GM19025 (cell line): ENCODE results near the gene TFCP2.
A peak's percentile ranks its signal among the peaks of the same experiment; 100 is the strongest.
"Not testable (repeated sequence)": the region's sequence is repeated elsewhere in the genome, so short reads cannot be mapped to it uniquely, and the experiment has no call there.

Experiments
- ATAC-seq: cut with Tn5 transposase; IDR thresholded peaks from one replicate; pipeline ENCODE4 v1.9.1; 2021; ENCODE audit warnings: mild to moderate bottlenecking, low read depth, moderate library complexity; ENCODE audit not compliant: unreplicated experiment

The TFCP2 gene, protein sequence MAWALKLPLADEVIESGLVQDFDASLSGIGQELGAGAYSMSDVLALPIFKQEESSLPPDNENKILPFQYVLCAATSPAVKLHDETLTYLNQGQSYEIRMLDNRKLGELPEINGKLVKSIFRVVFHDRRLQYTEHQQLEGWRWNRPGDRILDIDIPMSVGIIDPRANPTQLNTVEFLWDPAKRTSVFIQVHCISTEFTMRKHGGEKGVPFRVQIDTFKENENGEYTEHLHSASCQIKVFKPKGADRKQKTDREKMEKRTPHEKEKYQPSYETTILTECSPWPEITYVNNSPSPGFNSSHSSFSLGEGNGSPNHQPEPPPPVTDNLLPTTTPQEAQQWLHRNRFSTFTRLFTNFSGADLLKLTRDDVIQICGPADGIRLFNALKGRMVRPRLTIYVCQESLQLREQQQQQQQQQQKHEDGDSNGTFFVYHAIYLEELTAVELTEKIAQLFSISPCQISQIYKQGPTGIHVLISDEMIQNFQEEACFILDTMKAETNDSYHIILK

GRCh38 chr12:51172515-51173431 lies at the start of gene TFCP2:
TSS of gene TFCP2 (minus strand) at chr12:51173135. CDS start at chr12:51172422, 713 bp downstream.
- ATAC-seq = peak; percentile 92

DNA sequence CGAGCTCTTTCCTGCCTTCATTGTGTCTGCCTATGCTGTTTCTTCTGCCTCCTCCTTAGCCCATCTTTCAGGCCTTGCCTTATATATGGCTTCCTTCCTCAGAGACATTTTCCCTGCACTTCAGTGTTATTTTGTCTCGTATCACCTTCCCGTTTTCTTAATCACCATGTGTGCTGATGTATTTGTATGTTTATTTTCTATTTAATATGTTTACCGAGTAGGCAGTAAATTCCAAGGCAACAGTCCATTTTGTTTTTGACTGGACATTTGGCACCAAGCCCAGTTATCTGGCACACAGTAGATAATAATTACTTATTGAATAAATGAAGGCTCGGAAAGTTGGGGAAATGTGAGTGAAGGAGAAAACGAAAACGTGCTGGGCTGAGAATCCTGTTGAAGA lies 49.5 kb upstream of the TFCP2 start:
- no peak for ATAC-seq

- not testable (repeated sequence) for ATAC-seq
Measured at GRCh38 chr12:51219857-51220256, 46.9 kb upstream of the TFCP2 start.

- ATAC-seq = no peak
Measured at GRCh38 chr12:51219322-51219721, 46.4 kb upstream of the TFCP2 start.

GRCh38 chr12:51218607-51219161 lies 45.7 kb upstream of the TFCP2 start:
- ATAC-seq = no peak

- ATAC-seq = peak; percentile 54
Measured at GRCh38 chr12:51217968-51218606, 45.2 kb upstream of the TFCP2 start, which contains the start of gene POU6F1. TSS of gene POU6F1 (minus strand) at chr12:51218062. CDS start at chr12:51206836, 11,226 bp downstream.

DNA sequence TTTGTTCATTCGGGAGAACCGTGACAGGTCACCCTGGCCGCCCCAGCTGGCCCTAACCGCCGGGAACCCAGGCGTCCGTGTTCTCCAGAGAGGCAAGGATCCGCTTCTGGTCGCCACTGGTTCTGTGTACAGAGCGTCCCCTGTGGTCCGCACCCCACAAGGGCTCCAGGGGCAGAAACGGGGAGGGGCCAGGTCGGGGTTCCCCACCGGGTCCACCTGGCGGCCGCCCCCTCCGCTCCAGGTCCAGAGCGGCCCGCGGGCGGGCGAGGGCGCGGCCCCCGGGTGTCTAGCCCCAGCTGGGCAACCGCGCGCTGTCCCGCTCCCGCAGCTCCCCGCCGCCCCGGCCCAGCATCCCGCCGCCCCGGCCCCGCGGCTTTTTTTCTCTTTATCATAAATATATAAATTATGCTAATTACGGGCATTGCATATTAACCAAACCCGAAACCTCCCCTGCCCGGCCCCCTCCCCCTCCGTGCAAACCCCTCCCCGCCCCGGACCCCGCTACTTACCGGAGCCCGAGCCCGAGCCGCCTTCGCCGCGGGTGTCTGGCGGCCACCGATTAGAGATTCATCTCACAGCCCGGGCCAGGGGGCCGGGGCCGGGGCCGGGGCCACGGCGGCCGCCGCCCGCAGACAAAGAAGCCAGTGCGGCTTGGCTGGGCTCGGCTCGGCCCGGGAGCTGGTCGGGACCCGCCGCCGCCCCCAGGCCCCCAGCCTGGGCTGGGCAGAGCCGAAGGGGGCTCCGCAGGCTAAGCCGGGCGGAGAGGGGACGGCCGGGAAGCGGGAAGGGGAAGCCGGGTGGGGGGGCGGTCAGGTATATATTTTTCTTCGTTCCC lies 44.4 kb upstream of the TFCP2 start:
- ATAC-seq = peak; percentile 37

GRCh38 chr12:51216642-51217041 lies 43.7 kb upstream of the TFCP2 start:
- ATAC-seq = no peak

GRCh38 chr12:51214895-51215294 lies 42.0 kb upstream of the TFCP2 start:
- ATAC-seq = no peak

DNA sequence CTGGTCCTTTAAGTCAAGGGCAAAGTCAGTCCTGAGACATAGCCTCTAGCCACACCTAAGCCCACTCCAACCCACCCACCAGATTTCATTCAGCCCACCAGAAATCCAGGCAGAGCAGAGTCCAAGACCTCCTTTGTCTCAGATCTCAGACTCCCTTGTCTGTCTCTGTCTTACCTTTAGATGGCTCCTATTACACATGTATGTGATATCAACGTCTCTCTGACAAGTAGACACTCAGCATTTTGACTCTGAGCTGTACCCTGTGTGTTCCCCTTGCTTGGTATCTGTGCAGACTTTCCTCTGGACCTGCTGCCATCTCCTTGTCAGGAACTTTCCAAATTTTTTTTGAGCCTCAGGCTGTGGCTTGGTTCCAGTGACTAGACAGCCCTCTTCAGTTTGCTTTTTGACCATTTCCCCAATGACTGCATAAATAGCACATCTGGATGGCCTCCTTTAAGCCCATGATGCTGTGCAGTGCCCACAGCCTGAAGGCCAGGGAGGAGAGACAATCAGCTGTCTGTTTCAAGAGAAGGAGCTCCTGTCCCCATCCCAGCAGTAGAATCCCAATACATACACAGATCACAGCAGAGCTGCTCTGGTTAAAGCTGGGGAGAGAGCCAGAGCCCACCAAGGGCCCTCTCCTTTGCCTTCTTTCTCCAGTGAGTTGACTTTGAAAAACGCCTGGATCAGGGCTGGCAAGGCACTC lies 37.9 kb upstream of the TFCP2 start:
- ATAC-seq = no peak

GRCh38 chr12:51209259-51209658 lies 36.3 kb upstream of the TFCP2 start:
- ATAC-seq = no peak

DNA sequence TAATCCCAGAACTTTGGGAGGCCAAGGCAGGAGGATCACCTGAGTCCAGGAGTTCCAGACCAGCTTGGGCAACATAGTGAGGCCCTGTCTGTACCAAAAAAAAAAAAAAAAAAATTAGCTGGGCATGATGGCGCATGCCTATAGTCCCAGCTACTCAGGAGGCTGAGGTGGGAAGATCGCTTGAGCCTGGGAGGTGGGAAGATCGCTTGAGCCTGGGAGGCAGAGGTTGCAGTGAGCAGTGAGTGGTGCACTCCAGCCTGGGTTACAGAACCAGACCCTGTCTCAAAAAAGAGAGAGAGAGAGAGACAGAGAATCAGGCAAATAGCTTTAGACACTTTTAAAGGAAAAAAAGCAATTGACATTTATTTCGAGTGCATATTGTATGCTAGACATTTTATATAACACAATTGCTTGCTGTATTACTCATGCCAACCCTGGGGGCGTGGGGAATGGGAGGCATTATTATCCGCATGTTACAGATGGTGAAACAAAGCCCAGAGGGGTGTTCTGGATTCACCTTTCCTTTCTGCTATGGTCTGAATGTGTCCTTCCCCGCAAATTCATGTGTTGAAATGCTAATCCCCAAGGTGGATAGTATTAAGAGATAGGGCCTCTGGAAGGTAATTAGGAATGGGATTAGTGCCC lies 35.2 kb upstream of the TFCP2 start:
- ATAC-seq = no peak

- no peak for ATAC-seq
Measured at GRCh38 chr12:51205350-51205749, 32.4 kb upstream of the TFCP2 start.

DNA sequence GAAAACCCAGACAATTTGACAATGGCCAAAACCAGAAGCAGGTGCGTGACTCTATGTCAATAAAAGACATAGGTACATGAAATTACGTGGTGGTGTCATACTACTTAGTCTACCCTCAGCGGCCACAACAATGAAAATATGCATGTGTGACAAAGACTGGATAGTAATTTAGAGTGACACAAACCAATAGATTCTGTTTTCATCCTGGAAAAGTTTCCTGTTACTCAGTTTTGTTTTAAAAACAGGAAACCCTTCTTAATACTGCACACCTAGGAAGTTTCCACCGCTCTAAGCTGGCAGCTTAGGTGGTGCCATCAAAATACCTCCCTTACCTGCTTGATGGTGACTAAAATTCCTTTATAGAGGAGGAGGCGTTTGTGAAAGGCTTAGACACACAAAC lies 29.8 kb upstream of the TFCP2 start:
- ATAC-seq = no peak

DNA sequence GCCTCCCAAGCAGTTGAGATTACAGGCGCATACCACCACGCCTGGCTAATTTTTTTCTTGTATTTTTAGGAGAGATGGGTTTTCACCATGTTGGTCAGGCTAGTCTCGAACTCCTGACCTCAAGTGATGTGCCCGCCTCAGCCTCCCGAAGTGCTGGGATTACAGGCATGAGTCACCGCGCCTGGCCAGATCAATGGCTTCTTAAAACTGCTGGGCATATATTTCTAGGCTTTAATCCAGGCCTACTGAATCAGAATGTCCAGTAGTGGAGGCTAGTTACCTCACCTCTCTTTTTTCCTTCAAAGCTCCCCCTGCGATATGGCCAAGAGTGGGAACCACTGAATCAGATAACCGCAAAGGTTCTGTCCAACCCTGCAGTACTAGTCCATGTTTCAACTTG lies 27.9 kb upstream of the TFCP2 start:
- no peak for ATAC-seq

DNA sequence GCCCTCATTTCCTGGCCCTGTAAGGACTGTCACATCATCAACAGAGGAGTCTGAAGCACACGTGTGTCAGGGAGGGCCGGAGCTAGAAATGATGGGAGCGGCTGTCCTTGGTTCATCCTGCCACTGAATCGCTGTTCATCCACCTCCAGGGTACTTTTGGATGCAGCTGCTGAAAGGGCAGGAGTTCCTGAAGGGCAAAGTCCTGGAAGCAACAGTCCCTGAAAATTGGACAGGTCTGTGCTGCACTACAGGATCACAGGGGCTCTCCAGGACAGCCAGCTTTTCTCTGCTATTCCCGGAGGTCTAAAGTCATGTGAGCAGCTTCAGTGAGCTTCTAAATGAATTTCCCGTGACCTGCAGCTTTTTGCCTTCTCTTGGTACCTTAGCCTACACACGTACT lies 27.2 kb upstream of the TFCP2 start:
- ATAC-seq = no peak

GRCh38 chr12:51199366-51199945 lies 26.5 kb upstream of the TFCP2 start:
- ATAC-seq = no peak
